Renal pelvis (tissue), 4 donors: ENCODE results near the gene CCDC91. TPM values are rescaled to one million over a fixed set of nuclear protein-coding genes. Genes with fewer than 3 reads are reported as not detected.
A peak's percentile ranks its signal among the peaks of the same experiment; 100 is the strongest.
"Not testable (repeated sequence)": the region's sequence is repeated elsewhere in the genome, so short reads cannot be mapped to it uniquely, and the experiment has no call there.

Source experiments
- DNase-seq: peaks from one replicate; pipeline ENCODE4 v3.0.0-alpha.2; 2013
- polyA plus RNA-seq, 3 donors: library from polyadenylated mRNA; unstranded; fragments of 120-200 nt; gene quantifications; one replicate each; pipeline ENCODE4 v1.2.1, GENCODE V29; 2013; ENCODE audit not compliant: insufficient read length in 3 of 3

The CCDC91 gene
- polyA plus RNA-seq, 3 donors: 27.7 to 35.4 (median 33.0) TPM

DNA sequence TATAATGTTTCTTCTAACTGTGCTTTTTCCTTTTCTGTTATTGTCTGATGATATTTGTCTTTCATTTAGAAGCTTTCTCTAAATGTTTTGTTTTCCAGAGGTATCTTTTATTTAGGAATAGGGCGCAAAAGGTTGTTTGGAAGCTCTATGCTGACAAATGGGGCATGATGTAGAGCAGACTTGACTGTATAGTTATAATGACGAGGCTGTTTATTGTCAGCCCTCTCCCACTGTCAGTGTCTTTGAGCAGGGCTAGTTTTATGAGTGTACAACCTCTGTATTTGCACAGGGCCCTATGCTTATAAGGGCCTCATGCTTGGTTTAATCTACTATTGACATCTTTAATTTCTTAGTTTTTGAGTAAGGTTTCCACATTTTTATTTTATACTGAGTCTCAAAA is 158.9 kb downstream of the CCDC91 start:
- no peak for DNase-seq

DNA sequence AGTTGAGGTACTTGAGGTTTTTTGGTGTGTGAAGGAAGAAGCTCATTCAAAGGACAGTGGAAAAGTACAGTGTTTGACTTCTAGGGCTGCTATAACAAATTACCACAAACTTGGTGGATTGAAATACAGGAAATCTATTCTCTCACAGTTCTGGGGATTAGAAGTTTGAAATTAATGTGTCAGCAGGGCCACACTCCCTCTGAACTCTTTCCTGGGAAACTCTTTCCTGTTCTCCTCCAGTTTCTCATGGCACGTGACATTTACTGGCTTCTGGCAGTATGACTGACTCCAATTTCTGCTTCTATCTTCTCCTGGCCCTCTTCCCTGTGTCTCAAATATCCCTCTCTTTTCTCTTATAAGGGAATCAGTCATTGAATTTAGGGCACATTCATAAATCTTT is 160.2 kb downstream of the CCDC91 start:
- no peak for DNase-seq

DNA sequence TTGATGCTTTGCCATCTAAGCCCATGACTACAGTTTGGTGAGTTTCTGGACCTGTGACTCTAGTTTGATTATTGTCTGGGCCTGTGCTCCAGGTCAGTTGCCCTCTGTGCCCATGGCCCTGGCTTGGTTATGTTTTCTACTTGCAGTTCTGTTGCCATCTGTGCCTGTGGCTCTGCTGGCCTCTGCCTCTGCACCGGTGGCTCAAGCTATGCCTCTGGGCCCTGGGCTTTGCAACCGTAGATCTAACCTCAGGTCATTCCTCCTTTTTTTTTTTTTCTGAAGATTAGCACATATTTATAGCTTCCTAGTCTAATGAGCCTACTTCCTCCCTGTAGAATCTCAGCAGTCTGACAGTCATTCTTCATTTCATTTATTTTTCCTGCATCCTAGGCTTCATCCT is 161.2 kb downstream of the CCDC91 start:
- DNase-seq: no peak

DNA sequence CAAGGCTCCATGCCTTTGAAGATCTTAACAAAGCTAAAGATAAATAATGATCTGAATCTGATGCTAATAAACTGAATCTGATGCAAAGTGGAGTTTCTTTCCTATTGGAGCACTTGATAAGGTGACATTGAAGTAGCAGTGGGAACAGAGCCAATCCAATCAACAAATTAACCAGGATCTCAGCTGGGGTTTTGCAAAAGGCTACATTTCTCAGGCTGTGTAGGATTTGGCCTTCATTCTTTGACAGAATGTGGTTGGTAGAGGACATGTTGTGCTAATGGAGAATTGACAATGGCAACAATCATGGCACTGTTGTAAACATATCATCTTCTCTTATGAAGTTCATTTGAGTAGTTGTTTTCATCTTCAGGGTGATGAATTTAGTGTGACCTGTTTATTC is 164.9 kb downstream of the CCDC91 start:
- no peak for DNase-seq

DNA sequence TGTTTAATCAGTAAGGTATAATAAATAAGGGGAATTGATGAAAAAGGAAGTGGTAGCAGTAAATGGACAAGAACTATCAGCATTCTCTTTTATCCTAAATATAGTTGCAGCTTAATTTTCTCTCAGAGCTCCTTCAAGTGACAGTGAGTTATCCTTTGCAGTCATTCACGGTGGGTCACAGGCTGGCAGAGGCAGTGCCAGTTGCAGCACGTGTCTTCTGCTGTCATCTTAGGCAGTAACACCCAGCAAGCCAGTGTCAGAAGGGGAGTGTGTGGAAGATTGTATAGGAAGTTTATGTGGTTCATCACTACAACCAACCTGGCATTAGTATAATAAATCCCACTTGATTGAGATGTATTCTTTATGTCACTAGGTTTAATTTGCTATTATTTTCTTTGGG is 170.0 kb downstream of the CCDC91 start:
- no peak for DNase-seq

DNA sequence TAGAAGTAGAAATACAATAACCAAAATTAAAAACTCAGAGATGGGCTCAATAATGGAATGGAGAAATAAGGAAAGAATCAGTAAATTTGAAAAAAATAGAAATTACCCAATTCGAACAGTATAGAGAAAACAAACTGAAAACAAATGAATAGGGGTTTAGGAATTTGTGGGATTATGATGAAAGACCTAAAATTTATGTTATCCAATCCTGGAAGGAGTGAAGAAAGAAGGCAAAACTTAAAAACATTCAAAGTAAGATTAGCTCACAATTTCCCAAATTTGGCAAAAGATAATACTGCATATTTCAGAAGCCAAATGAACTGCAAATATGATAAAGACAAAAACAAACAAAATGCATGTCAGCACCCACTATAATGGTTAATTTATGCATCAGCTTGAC is 177.1 kb downstream of the CCDC91 start:
- DNase-seq: no peak

DNA sequence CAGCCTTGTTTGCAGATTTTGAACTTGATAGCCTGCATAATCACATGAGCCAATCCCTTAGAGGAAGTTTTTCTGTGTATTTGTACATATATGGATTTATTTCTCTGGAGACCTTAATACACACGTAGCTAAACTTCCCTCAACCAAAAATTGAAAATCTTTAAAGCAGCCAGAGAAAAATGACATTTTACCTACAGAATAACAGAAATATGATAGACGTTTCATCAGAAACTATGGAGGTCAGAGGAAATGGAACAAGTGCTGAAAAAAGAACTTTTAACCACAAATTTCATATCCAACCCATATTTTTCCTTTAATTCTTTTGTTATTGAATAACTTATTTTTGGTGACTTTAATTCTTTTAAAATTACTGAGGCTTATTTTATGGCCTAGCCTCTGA is 177.7 kb downstream of the CCDC91 start:
- DNase-seq: no peak

DNA sequence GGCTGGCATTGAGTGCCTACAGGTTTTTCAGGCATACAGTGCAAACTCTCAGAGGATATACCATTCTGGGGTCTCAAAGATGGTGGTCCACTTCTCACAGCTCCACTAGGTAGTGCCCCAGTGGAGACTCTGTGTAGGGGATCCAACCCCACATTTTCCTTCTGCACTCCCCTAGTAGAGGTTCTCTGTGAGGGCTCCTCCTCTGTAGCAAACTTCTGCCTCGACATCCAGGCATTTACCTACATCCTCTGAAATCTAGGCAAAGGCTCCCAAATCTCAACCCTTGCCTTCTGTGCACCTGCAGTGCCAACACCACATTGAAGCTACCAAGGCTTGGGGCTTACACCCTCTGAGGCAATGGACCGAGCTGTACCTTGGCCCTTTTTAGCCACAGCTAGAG is 179.2 kb downstream of the CCDC91 start:
- no peak for DNase-seq

DNA sequence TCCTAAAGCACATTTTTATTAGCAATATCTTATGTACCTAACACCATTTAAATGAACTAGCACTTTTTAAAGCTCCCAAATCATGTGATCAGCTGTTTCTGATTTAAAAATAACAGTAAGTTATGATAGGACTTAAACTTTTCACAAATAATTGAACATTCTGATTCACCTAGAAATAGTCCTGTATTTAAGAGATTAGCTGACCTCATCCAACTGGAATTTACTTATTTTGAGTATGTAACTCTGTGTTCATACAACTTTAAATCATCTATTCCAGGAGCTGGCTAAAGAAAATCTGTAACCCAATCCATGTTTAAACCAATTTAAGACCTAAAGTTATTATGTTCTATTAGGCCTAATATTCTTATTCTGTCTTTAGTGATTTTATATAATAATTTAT is 184.3 kb downstream of the CCDC91 start:
- no peak for DNase-seq

DNA sequence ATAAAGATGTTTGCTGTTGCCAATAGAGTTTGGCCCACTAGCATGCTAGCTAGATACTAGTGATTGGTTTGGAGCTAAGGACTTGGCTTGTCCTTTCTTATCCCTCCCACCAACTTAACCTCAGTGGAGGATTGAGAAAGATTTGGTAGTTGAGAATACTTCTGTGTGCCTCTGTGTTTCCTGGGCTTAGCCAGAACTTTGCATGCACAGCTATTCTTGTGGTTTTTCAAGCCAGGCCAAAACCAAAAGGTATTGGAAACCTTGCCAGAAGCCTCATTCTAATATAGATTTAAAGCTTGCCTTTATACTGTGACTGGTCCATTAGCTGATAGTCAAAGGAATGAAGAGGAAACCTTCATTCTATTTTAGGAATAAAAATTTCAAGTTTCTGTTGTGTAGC is 188.5 kb downstream of the CCDC91 start:
- DNase-seq: no peak

DNA sequence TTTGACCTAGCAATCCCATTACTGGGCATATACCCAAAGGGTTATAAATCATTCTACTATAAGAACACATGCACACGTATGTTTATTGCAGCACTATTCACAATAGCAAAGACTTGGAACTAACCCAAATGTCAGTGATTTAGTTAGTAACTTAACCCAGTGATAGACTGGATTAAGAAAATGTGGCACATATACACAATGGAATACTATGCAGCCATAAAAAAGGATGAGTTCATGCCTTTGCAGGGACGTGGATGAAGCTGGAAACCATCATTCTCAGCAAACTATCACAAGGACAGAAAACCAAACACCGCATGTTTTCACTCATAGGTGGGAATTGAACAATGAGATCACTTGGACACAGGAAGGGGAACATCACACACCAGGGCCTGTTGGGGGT is 189.5 kb downstream of the CCDC91 start:
- not testable (repeated sequence) for DNase-seq

DNA sequence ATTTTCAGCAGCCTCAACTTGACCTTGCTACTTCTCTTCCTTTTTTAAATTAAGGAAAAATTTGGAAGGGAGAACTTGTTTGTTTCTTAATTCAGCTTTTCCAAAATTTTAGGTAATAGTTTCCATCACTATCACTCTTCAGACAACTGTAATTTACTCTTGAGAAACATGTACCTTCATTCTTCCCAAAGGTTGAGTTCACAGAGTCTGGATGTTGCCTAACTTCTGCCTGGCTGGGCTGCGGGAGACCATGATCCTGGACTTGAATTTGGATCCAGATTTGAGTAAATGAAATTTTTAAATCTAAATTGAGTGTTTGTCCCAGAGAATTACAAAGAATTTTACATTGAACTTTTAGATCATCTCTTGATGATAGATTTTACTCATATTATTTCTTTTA is 193.1 kb downstream of the CCDC91 start:
- DNase-seq: no peak

DNA sequence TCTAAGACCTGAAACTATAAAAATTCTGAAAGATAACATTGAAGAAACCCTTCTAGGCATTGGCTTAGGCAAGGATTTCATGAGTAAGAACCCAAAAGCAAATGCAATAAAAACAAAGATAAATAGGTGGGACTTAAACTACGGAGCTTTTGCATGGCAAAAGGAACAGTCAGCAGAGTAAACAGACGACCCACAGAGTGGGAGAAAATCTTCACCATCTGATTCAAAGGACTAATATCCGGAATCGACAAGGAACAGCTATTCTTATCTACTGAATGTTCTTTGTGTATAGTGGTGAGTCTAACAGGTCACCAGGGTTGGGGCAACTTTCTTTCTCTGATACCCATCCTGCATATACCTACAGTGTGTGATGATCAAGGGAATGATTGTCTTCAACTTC is 198.6 kb downstream of the CCDC91 start:
- DNase-seq: no peak

DNA sequence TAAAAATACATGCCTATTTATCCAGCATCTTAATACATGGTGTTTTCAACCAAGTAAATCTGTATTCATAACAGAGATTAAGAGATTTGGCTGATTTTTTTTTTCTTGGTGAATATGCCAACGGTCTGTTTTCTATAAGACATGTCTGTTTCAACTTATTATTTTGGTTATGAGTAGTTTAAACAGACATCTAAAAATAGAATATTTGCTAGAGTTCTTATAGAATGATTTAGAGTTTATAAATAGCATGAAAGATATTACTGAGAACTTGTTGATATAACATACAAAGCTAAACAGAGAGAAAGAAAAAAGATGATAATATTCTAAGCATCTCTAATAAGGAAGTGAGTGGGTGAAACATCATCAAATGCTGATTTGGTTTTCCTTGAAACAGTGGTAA is 199.9 kb downstream of the CCDC91 start:
- no peak for DNase-seq

DNA sequence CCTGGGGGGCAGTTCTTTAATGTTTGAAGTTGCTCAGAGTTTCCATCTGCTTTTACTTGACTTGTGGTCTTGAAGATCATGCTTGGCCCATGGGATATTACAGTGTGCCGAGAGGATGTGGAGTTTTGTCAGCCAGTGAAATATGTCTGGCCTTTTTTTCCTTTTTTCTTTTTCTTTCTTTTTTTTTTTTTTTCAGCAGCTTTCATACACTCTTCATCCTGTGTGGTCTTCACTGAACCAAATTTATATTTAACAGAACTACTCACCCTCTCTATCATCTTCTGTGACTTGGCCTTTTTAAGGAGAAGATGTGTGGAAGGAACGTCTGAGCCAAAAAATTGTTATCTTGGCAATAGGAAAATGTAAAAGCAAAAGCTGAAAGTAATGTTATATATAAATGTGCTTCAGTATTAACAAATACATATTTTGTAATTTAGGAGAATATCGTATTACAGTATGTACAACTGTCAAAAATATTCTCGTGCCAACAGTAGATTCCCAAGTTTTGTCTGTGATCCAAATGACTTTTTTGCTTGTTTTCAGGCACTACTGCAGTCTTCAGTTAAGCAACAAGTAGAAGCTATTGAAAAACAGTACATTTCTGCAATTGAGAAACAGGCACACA is 200.6 kb downstream of the CCDC91 start:
- peak; percentile 15 for DNase-seq

DNA sequence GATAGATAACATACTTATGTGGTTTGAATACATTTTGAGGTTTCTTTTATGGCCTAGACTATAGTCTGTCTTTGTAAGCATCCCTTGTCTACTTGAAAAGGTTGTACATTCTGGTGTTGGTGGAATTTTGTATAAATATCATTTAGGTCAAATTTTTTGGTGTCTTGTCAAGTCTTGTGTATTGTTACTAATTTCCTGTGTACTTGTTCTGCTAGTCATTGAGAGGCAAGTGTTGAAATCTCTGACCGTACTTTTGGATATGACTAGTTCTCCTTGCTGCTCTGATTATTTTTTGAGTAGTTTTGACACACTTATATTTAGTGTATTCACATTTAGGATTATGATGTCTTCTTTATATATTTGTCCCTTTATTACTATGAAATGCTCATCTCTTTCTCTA is 219.6 kb downstream of the CCDC91 start:
- no peak for DNase-seq

DNA sequence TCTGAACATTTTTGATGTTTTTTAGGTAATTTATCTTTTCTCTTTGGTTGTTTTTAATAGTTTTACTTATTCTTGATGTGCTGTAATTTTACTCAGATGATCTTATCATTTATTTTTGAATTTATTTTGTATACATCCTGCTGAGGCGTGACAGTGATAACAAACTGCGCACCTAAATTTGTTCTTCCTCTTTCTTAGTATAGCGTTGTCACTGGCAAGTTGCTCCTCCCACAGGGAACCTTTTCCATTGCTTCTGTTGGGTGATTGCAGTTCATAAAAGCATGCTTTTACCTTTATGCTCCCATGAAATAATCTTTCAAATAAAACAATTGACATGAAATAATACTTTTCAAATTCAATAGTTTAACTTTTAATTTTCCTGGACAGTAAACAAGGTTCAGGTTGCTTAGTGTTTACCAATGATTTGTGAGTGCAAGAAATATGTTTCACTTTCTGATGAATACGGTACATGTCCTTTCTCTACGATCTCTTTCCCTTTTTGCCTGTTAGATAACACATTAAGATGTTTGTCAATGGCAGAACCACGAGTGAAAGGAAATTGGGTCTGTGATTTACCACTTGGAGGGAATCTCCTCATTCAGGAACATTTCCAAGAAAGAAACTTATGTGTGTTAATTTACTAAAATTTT is 223.3 kb downstream of the CCDC91 start:
- no peak for DNase-seq

DNA sequence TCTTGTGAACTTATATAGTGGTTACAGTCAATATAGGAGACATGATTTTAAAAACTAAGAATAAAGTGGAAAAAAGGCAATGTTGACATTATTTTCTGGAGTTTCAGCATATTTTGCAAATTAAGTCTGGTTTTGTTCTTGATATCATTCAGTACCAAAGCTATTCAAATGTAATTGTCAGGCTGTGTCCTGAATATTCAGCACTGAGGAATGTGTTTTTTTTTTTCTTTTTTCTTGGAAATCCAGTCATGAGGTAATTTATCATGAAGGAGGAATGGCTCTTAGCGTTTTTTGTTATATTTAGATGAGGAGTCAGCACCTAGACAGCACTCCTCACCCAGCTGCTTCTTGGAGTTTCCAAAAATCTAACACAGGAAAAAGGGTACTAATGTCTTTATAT is 225.5 kb downstream of the CCDC91 start:
- no peak for DNase-seq

DNA sequence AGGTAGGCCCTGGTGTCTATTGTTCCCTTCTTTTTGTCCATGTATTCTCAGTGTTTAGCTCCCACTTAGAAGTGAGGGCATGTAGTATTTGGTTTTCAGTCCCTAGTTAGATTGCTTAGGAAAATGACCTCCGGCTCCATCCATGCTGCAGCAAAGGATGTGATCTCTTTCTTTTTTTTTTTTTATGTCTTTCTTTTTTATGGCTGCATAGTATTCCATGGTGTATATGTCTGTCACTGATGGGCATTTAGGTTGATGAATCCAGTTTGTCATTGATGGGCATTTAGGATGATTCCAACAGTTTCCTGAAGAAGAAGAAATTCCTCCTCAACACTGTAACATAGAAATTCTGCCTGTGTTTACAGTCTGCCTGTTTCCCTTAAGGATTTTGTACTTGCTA is 231.1 kb downstream of the CCDC91 start:
- no peak for DNase-seq

DNA sequence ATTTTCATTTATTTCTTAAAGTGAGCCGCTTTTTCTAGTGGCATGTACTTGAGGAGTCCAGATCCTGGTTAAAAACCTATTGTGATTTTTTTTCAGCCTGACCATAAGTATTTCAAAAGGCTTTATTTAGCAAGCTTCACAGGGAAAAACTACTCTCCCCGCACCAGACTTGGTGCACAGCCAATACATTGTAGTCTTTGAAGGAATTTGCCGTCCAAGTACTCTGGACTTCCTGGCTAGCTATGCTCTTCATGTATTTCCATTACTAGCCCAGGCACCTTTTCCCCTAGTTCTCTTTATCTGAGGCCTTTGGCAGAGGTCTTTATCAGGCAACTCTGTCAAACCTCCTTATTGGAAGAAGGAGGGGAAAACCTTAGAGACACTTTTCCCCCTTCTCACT is 234.7 kb downstream of the CCDC91 start:
- DNase-seq: peak; percentile 47

DNA sequence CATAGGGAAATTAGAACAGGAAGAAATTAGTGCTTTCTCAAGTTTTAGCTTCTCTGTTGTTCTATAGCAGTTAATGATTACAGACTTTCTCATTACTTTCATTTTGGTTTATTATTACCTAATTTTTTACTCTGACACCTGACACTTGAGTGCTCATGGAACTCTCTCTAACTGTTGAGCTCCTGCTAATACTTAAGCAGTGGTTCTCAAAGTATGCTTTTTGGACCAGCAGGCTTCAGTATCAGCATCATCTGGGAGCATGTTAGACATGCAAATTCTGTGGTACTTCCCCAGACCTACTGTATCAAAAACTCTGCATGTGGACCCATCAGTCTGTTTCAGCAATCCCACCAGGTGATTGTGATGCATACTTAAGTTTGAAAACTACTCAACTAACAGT is 235.3 kb downstream of the CCDC91 start:
- no peak for DNase-seq

DNA sequence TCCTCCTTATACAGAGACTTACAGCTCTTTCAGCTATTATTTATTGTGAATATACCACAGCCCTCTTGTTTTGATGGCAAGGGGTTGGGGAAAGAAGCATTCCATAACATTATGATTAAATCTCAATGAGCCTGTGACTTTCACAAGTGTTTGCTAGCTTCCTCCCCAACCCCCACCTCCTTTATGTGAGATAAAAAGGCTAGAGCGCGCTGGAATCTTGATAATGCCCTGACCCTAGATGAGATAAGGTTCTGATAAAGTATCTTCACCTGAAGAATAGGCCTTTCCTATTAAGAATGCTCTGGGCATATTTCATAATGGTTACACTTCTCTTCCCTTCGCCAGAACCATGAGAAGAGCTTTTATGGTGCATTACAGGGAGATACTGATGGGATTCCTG is 236.8 kb downstream of the CCDC91 start:
- DNase-seq: no peak

DNA sequence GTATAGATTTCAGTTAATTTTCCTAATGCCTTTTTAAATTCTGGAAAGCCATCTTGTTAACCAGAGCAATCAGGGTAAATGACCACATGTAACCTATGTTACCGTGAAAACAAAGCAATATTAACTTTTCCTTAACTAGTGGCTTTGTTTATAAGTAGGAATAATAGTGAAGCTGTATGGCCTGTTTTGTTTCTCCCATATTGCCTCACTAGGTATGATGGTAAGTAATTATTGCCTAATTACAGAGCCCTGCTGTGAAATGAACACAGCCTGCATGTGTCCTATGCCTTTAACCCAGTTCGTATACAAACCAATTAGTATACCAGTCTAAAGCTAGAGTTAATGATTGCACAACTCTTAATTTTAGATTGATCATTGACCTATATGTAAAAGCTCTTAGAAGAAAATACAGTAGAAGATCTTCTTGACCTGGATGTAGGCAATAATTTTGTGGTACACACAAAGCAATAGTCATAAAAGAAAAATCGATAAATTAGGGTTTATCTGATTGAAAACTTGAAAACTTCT is 249.9 kb downstream of the CCDC91 start:
- DNase-seq: no peak

DNA sequence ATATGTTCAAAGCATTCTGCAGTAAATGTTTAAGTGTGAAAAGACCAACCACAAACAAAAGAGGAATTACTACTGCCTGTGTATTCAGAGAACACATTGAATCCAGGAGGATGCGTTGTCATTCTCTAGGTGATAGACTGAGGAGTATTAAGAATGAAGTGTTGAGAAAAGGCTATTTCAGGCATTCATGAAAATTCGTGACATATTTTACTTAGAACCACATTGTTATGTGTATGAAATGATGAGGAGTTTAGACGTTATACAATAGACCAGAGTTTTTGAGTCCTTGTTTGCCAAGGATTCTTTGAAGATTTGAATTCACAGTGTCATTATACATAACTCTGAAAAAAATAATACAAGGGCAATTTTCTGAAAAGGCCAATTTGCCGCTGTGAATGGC is 251.8 kb downstream of the CCDC91 start:
- DNase-seq: no peak
